GM12801 (cell line): ENCODE data around the gene MCTP1.

ENCODE experiments used
- CTCF ChIP-seq: IDR thresholded peaks from one replicate; pipeline ENCODE4 v1.5.1; 2011; ENCODE audit warnings: control low read depth; ENCODE audit not compliant: insufficient read length; ENCODE audit errors: extremely low read depth

The MCTP1 gene

GRCh38 chr5:94747371-94747770 lies 537.5 kb downstream of the MCTP1 start:
- no peak for TF ChIP-seq CTCF

GRCh38 chr5:94746731-94747124 lies 538.2 kb downstream of the MCTP1 start:
- no peak for TF ChIP-seq CTCF

- TF ChIP-seq CTCF, result no peak
Measured at GRCh38 chr5:94745786-94746730, 538.8 kb downstream of the MCTP1 start.

- no peak for TF ChIP-seq CTCF
Measured at GRCh38 chr5:94744906-94745305, 540.0 kb downstream of the MCTP1 start.

- no peak for TF ChIP-seq CTCF
Measured at GRCh38 chr5:94742852-94743251, 542.0 kb downstream of the MCTP1 start.

GRCh38 chr5:94740286-94740685 lies 544.6 kb downstream of the MCTP1 start:
- no peak for TF ChIP-seq CTCF

GRCh38 chr5:94736498-94736897 lies 548.4 kb downstream of the MCTP1 start:
- no peak for TF ChIP-seq CTCF
